ENCODE data around the gene ZNF410.

GRCh38 chr14:73949752-73950734, 63.4 kb downstream of the ZNF410 start, which contains the start of the genes COQ6 and FAM161B:
- no peak for TF ChIP-seq EZH2 (IDR thresholded peaks at IDR 0.05; ENCODE audit: low read length)
- TF ChIP-seq CTCF (optimal IDR thresholded peaks at IDR 0.05 in 1 of 3, IDR thresholded peaks at IDR 0.05 in 1 of 3, conservative IDR thresholded peaks at IDR 0.05 in 1 of 3; ENCODE audit: extremely low read depth in 1 of 3, insufficient read depth in 2 of 3, low read length in 3 of 3), result peak in 2 of 3 experiments; percentile 16 to 38

All from keratinocyte (primary cell).